WTC11 (cell line): ENCODE data around the gene KRT27.

Experiments
- ATF1 ChIP-seq: sonication (generic); formaldehyde crosslinking; IDR thresholded peaks from 2 replicates; pipeline ENCODE4 v1.8.1; 2023; ENCODE audit warnings: mild to moderate bottlenecking, moderate library complexity, missing genetic modification reagents
- ATF2 ChIP-seq: sonication (generic); formaldehyde crosslinking; IDR thresholded peaks from 2 replicates; pipeline ENCODE4 v1.8.1; 2022; ENCODE audit warnings: low read depth, missing genetic modification reagents, borderline replicate concordance
- CREM ChIP-seq: sonication (generic); formaldehyde crosslinking; IDR thresholded peaks from 2 replicates; pipeline ENCODE4 v1.8.1; 2022; ENCODE audit warnings: mild to moderate bottlenecking, missing genetic modification reagents, moderate library complexity
- ELF4 ChIP-seq: sonication (generic); formaldehyde crosslinking; IDR thresholded peaks from 2 replicates; pipeline ENCODE4 v1.8.1; 2022; ENCODE audit warnings: low read depth, mild to moderate bottlenecking, moderate library complexity, missing genetic modification reagents
- FOXK1 ChIP-seq: sonication (generic); formaldehyde crosslinking; IDR thresholded peaks from 2 replicates; pipeline ENCODE4 v1.8.0; 2022; ENCODE audit warnings: mild to moderate bottlenecking, moderate library complexity, missing genetic modification reagents
- IRF2 ChIP-seq: sonication (generic); formaldehyde crosslinking; IDR thresholded peaks from 2 replicates; pipeline ENCODE4 v1.8.0; 2022; ENCODE audit warnings: low read depth, missing genetic modification reagents, borderline replicate concordance
- JUN ChIP-seq: sonication (generic); formaldehyde crosslinking; IDR thresholded peaks from 2 replicates; pipeline ENCODE4 v1.8.0; 2023; ENCODE audit warnings: mild to moderate bottlenecking, missing genetic modification reagents
- MYBL2 ChIP-seq: sonication (generic); formaldehyde crosslinking; IDR thresholded peaks from 2 replicates; pipeline ENCODE4 v1.8.1; 2023; ENCODE audit warnings: mild to moderate bottlenecking, moderate library complexity, missing genetic modification reagents
- TEAD4 ChIP-seq: sonication (generic); formaldehyde crosslinking; IDR thresholded peaks from 2 replicates; pipeline ENCODE4 v1.8.0; 2022; ENCODE audit warnings: mild to moderate bottlenecking, missing genetic modification reagents
- USF1 ChIP-seq: sonication (generic); formaldehyde crosslinking; IDR thresholded peaks from 2 replicates; pipeline ENCODE4 v1.8.0; 2022; ENCODE audit warnings: mild to moderate bottlenecking, missing genetic modification reagents
- TF ChIP-seq, protein P1 (sequence below): fragments of 200-600 bp; IDR thresholded peaks from 2 replicates; pipeline ENCODE4 v1.8.0; 2022; ENCODE audit warnings: antibody characterized with exemption
- TF ChIP-seq, protein P2 (sequence below): sonication (generic); formaldehyde crosslinking; IDR thresholded peaks from 2 replicates; pipeline ENCODE4 v1.8.1; 2022; ENCODE audit warnings: mild to moderate bottlenecking, missing genetic modification reagents, moderate library complexity, borderline replicate concordance
- TF ChIP-seq, protein P3 (sequence below): sonication (generic); formaldehyde crosslinking; IDR thresholded peaks from 2 replicates; pipeline ENCODE4 v1.8.0; 2022; ENCODE audit warnings: mild to moderate bottlenecking, missing genetic modification reagents
- TF ChIP-seq, protein P4 (sequence below): sonication (generic); formaldehyde crosslinking; conservative IDR thresholded peaks from 2 replicates; pipeline ENCODE4 v1.8.1; 2023; ENCODE audit warnings: mild to moderate bottlenecking, low read depth, missing genetic modification reagents, moderate library complexity

- TF ChIP-seq IRF2 (CRISPR knock-in tag) (no peak), FOXK1 (CRISPR knock-in tag) (no peak), ELF4 (CRISPR knock-in tag) (no peak), CREM (no peak), JUN (CRISPR knock-in tag) (no peak), ATF1 (CRISPR knock-in tag) (no peak), TEAD4 (CRISPR knock-in tag) (no peak), USF1 (CRISPR knock-in tag) (no peak), ATF2 (CRISPR knock-in tag) (no peak), MYBL2 (no peak)
- TF ChIP-seq, protein P1, sequence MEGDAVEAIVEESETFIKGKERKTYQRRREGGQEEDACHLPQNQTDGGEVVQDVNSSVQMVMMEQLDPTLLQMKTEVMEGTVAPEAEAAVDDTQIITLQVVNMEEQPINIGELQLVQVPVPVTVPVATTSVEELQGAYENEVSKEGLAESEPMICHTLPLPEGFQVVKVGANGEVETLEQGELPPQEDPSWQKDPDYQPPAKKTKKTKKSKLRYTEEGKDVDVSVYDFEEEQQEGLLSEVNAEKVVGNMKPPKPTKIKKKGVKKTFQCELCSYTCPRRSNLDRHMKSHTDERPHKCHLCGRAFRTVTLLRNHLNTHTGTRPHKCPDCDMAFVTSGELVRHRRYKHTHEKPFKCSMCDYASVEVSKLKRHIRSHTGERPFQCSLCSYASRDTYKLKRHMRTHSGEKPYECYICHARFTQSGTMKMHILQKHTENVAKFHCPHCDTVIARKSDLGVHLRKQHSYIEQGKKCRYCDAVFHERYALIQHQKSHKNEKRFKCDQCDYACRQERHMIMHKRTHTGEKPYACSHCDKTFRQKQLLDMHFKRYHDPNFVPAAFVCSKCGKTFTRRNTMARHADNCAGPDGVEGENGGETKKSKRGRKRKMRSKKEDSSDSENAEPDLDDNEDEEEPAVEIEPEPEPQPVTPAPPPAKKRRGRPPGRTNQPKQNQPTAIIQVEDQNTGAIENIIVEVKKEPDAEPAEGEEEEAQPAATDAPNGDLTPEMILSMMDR = no peak
- TF ChIP-seq, protein P2, sequence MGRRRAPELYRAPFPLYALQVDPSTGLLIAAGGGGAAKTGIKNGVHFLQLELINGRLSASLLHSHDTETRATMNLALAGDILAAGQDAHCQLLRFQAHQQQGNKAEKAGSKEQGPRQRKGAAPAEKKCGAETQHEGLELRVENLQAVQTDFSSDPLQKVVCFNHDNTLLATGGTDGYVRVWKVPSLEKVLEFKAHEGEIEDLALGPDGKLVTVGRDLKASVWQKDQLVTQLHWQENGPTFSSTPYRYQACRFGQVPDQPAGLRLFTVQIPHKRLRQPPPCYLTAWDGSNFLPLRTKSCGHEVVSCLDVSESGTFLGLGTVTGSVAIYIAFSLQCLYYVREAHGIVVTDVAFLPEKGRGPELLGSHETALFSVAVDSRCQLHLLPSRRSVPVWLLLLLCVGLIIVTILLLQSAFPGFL (CRISPR knock-in tag) = no peak
- TF ChIP-seq, protein P3, sequence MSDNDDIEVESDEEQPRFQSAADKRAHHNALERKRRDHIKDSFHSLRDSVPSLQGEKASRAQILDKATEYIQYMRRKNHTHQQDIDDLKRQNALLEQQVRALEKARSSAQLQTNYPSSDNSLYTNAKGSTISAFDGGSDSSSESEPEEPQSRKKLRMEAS = no peak
- TF ChIP-seq, protein P4, sequence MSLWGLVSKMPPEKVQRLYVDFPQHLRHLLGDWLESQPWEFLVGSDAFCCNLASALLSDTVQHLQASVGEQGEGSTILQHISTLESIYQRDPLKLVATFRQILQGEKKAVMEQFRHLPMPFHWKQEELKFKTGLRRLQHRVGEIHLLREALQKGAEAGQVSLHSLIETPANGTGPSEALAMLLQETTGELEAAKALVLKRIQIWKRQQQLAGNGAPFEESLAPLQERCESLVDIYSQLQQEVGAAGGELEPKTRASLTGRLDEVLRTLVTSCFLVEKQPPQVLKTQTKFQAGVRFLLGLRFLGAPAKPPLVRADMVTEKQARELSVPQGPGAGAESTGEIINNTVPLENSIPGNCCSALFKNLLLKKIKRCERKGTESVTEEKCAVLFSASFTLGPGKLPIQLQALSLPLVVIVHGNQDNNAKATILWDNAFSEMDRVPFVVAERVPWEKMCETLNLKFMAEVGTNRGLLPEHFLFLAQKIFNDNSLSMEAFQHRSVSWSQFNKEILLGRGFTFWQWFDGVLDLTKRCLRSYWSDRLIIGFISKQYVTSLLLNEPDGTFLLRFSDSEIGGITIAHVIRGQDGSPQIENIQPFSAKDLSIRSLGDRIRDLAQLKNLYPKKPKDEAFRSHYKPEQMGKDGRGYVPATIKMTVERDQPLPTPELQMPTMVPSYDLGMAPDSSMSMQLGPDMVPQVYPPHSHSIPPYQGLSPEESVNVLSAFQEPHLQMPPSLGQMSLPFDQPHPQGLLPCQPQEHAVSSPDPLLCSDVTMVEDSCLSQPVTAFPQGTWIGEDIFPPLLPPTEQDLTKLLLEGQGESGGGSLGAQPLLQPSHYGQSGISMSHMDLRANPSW = no peak
Observed at GRCh38 chr17:40727447-40728231, 54.7 kb downstream of the KRT27 start.
